ENCODE data around the gene KCNIP3. TPM values are rescaled to one million over a fixed set of nuclear protein-coding genes. Genes with fewer than 3 reads are reported as not detected.

The KCNIP3 gene
- total and polyA plus RNA-seq, 2 donors (not counting 1 experiment from before 2014, with no cell fraction given), result not detected

GRCh38 chr2:95375532-95376150, 78.5 kb downstream of the KCNIP3 start:
- Histone ChIP-seq H3K36me3 (replicated peaks in 1 of 2; ENCODE audit: control extremely low read depth in 1 of 2, control insufficient read depth in 1 of 2, extremely low read depth in 1 of 2, insufficient read depth in 2 of 2, low read length in 1 of 2) (no peaks in the 10 kb centered on the region), H3K4me3 (ENCODE audit: control extremely low read depth in 1 of 5, extremely low read depth in 1 of 5, insufficient read depth in 1 of 5, low read depth in 2 of 5, low read length in 4 of 5) (no peak overlapping the region), H3K27ac (ENCODE audit: low read length in 2 of 2) (no peak overlapping the region), H4K20me1 (ENCODE audit: control insufficient read depth, insufficient read depth, low read length, poor library complexity, severe bottlenecking) (no peaks in the 10 kb centered on the region), H3K4me1 (ENCODE audit: control insufficient read depth in 2 of 2, insufficient read depth in 2 of 2, low read length in 2 of 2) (no peaks in the 10 kb centered on the region), H3K9me3 (ENCODE audit: control extremely low read depth in 1 of 3, control insufficient read depth in 2 of 3, insufficient read depth in 1 of 3, low read length in 2 of 3) (peaks cover 0 to 4% (median 0%) of the 10 kb centered on the region in 3 donors), H3K9ac (ENCODE audit: low read length) (no peak overlapping the region), H3K4me2 (replicated peaks; ENCODE audit: low read depth, low read length, poor library complexity, severe bottlenecking) (no peak overlapping the region), H2AFZ (ENCODE audit: insufficient read depth, low read depth, low read length, poor library complexity, severe bottlenecking) (no peak overlapping the region), H3K79me2 (ENCODE audit: control insufficient read depth, insufficient read depth, low read length) (no peaks in the 10 kb centered on the region), H3K27me3 (replicated peaks in 1 of 4; ENCODE audit: control extremely low read depth in 1 of 4, control insufficient read depth in 3 of 4, insufficient read depth in 4 of 4, low read length in 3 of 4) (peaks cover 0 to 3% (median 0%) of the 10 kb centered on the region in 4 experiments)
- ChIA-PET CTCF (no interaction called here), POLR2A (no interaction called here)
- H3K27me3 Mint-ChIP-seq, result peaks cover 12% of the 10 kb centered on the region
- ATAC-seq (ENCODE audit: low read depth) (no peak), DNase-seq (no peak)
- no peak overlapping the region for H3K4me3 Mint-ChIP-seq
- intact Hi-C loops (cut with micrococcal nuclease), result no loop called here
- no peak overlapping the region for H3K27ac Mint-ChIP-seq
- no peaks in the 10 kb centered on the region for H3K4me1 Mint-ChIP-seq
- 93% methylated on average over 21 of the region's 21 CpGs for WGBS (ENCODE audit: insufficient coverage)
- no peak for TF ChIP-seq CTCF (IDR thresholded peaks at IDR 0.05)
- TF ChIP-seq EZH2 (IDR thresholded peaks at IDR 0.05; ENCODE audit: borderline replicate concordance, insufficient read depth, low read depth, low read length, poor library complexity, severe bottlenecking), result no peak
- peaks cover 2% of the 10 kb centered on the region for H3K9me3 Mint-ChIP-seq (ENCODE audit: insufficient read depth)

GRCh38 chr2:95376311-95377215, 79.4 kb downstream of the KCNIP3 start:
- Histone ChIP-seq H3K79me2 (ENCODE audit: control insufficient read depth, insufficient read depth, low read length) (no peaks in the 10 kb centered on the region), H3K27ac (ENCODE audit: low read length in 2 of 2) (no peak overlapping the region), H3K4me2 (replicated peaks; ENCODE audit: low read depth, low read length, poor library complexity, severe bottlenecking) (no peak overlapping the region), H3K9me3 (ENCODE audit: control extremely low read depth in 1 of 3, control insufficient read depth in 2 of 3, insufficient read depth in 1 of 3, low read length in 2 of 3) (peaks cover 0 to 4% (median 0%) of the 10 kb centered on the region in 3 donors), H3K4me3 (ENCODE audit: control extremely low read depth in 1 of 5, extremely low read depth in 1 of 5, insufficient read depth in 1 of 5, low read depth in 2 of 5, low read length in 4 of 5) (no peak overlapping the region), H3K9ac (ENCODE audit: low read length) (no peak overlapping the region), H2AFZ (ENCODE audit: insufficient read depth, low read depth, low read length, poor library complexity, severe bottlenecking) (no peak overlapping the region), H4K20me1 (ENCODE audit: control insufficient read depth, insufficient read depth, low read length, poor library complexity, severe bottlenecking) (no peaks in the 10 kb centered on the region), H3K27me3 (replicated peaks in 1 of 4; ENCODE audit: control extremely low read depth in 1 of 4, control insufficient read depth in 3 of 4, insufficient read depth in 4 of 4, low read length in 3 of 4) (peaks cover 0 to 3% (median 0%) of the 10 kb centered on the region in 4 experiments), H3K4me1 (ENCODE audit: control insufficient read depth in 2 of 2, insufficient read depth in 2 of 2, low read length in 2 of 2) (no peaks in the 10 kb centered on the region), H3K36me3 (replicated peaks in 1 of 2; ENCODE audit: control extremely low read depth in 1 of 2, control insufficient read depth in 1 of 2, extremely low read depth in 1 of 2, insufficient read depth in 2 of 2, low read length in 1 of 2) (no peaks in the 10 kb centered on the region)
- no peak for TF ChIP-seq EZH2 (IDR thresholded peaks at IDR 0.05; ENCODE audit: borderline replicate concordance, insufficient read depth, low read depth, low read length, poor library complexity, severe bottlenecking)
- no peak for TF ChIP-seq CTCF (IDR thresholded peaks at IDR 0.05)
- DNase-seq (no peak), ATAC-seq (ENCODE audit: low read depth) (no peak)
- H3K9me3 Mint-ChIP-seq (ENCODE audit: insufficient read depth), result peaks cover 2% of the 10 kb centered on the region
- H3K27ac Mint-ChIP-seq, result no peak overlapping the region
- POLR2A ChIA-PET, result no interaction called here
- 93% methylated on average over 19 of the region's 22 CpGs for WGBS (ENCODE audit: insufficient coverage)
- intact Hi-C loops (cut with micrococcal nuclease), result no loop called here
- no peak overlapping the region for H3K4me3 Mint-ChIP-seq
- CTCF ChIA-PET, result no interaction called here
- peaks cover 12% of the 10 kb centered on the region for H3K27me3 Mint-ChIP-seq
- H3K4me1 Mint-ChIP-seq, result no peaks in the 10 kb centered on the region

All from B cell (primary cell).